Stimulated activated CD8-positive, alpha-beta memory T cell treated with anti-CD3 and anti-CD28 coated beads, Interleukin-12 subunit alpha, Interleukin-12 subunit beta, amount 100 ng/mL, for 1 hour (primary cell): Measurements from ENCODE around the gene CPEB1.

ENCODE experiments used
- DNase-seq: peaks from one replicate; pipeline ENCODE4 v3.0.0-alpha.2; 2020; ENCODE audit warnings: low read depth

CPEB1 gene

DNA sequence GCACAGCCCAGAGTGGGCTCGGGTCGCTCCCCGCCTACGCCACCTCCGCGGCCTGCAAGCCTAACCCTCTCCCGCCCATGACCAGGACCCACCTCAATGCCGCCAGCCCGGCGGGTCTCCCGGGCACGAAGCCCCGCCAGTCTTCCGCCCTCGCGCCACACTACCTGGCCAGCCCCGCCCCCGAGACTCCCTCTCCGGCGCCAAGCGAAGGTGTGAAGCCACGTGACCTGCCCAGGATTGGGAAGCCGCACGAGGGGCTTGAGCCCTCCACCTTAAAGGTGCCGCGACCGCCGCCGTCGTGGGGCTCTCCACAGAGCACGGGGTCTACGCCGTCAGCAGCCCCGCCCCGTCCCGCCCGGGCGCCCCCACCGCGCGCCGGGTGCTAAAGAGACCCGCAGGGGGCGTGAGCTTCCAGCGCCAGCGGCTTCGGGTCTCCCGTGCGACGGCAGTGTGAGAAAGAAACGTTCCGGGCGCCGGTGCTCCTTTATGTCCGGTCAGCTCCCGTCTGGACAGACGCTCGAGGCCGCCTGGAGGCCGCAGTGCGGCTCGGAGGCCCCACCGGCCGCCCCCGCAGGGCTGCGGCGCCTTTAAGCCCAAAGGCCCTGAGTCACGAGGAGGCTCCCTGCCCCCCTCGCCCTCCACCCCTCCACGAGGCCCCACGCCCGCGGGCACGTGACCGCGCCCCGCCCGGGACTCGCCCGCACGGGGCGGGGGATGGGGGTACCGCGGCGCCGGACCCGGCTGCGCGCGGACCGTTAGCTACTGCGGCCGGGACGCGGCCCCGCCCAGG is at the start of gene CPEB1:
Gene CPEB1, minus strand, starts transcription at position 319 of the 790 bp plus-strand sequence. CDS start 18,904 bp downstream, outside the sequence.
- no peak for DNase-seq

GRCh38 chr15:82692171-82692570 is 45.0 kb upstream of the CPEB1 start:
- DNase-seq = no peak

- DNase-seq = no peak
Observed at GRCh38 chr15:82689147-82689546, 42.0 kb upstream of the CPEB1 start.

- no peak for DNase-seq
Observed at GRCh38 chr15:82688691-82689090, 41.5 kb upstream of the CPEB1 start.

- DNase-seq = no peak
Observed at GRCh38 chr15:82681371-82681770, 34.2 kb upstream of the CPEB1 start.

DNA sequence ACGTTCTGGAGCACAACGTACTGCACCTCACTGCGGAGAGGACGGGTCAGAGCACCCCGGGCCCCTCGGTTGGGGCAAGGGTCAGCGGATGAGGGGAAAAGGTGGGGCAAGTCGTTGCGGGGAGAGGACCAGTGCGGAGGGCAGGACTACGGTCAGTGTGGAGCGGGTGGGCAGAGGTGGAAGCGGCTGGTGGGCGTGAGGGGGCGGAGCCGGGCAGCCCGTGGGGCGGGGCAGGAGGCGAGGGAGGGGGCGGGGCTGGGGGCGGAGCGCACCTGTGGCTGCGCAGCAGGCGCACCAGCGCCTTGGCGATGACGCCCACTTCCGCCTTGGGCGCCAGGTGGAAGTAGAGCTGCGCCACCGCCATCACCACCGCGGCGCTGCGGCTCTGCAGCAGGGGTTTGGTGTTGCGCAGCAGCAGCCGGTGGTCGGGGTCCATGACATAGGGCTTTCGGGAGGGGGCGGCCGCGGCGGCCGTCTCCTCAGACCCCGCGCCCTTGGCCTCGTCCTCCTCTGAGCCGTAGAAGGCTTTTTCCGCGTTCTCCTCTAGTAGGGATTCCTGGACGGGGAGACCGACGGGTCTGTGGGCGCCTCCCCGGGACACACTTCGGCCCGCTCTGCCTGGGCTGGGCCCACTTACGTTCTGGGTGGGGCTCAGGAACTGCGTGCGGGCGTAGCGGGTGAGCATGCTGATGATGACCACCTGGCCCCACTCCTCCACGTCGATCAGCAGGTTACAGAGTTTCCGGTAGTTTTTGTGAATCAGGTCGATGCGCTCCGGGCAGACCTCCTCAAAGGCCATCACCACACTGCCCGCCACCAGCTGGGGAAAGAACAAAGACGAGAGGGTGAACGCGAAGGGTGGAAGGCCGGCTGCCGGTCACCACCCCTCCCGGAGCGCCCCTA is 33.3 kb upstream of the CPEB1 start:
- peak; percentile 65 for DNase-seq

GRCh38 chr15:82679626-82680199 is 32.5 kb upstream of the CPEB1 start:
- DNase-seq = no peak

GRCh38 chr15:82677720-82678323 is 30.7 kb upstream of the CPEB1 start:
- no peak for DNase-seq

DNA sequence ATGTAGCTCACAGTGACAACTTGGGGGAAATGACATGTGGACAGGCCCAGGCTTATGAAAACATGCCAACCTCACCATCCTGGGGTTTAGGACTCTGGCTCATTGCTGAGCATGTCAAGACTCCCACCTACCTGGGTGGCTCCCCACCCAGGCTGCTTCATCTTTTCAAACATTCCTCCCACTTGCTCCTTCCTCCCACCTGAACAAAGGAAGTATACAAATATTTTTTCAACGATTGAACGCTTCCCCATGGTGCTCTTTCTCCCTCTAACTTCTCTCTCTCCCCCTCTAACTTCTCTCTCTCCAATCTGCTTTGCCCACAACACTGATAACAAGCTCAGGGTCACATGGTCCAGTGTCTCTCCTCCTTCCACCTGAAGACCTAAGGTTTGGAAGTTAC is 27.7 kb upstream of the CPEB1 start:
- no peak for DNase-seq

DNA sequence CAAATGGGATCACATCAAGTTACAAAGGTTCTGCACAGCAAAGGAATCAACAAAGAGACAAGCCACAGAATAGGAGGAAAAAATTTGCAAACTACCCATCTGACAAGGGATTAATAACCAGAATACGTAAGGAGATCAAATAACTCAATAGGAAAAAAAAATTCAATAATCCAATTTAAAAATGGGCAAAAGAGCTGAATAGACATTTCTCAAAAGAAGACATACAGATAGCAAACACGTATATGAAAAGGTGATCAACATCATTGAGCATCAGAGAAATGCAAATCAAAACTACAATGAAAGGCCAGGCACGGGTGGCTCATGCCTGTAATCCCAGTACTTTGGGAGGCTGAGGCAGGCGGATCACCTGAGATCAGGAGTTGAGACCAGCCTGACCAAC is 23.5 kb upstream of the CPEB1 start:
- no peak for DNase-seq

GRCh38 chr15:82666606-82667005 is 19.4 kb upstream of the CPEB1 start:
- no peak for DNase-seq

- no peak for DNase-seq
Observed at GRCh38 chr15:82664021-82664420, 16.9 kb upstream of the CPEB1 start.

GRCh38 chr15:82663186-82663600 is 16.0 kb upstream of the CPEB1 start:
- DNase-seq = no peak

- no peak for DNase-seq
Observed at GRCh38 chr15:82662641-82663040, 15.5 kb upstream of the CPEB1 start.

DNA sequence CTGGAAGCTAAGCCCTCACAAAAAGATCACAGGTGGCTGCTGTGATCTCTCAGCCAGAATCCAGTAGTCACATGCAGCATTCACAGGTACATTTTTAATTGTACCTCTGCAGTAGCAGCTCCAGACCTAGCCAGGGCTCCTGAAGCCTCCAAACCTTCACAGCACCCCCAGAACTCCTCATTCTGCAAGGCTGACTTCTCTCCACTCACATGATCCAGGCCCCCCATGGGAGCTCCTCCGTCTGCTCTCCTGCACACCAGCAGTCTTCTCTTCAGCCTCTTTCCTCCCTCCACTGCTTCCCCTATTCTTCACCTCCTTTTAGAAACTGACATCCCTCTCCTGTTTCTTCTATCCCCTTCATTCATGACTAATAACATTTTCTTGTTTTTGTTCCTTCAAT is 13.2 kb upstream of the CPEB1 start:
- DNase-seq = no peak

GRCh38 chr15:82656641-82657266 is 9.6 kb upstream of the CPEB1 start:
- no peak for DNase-seq

DNA sequence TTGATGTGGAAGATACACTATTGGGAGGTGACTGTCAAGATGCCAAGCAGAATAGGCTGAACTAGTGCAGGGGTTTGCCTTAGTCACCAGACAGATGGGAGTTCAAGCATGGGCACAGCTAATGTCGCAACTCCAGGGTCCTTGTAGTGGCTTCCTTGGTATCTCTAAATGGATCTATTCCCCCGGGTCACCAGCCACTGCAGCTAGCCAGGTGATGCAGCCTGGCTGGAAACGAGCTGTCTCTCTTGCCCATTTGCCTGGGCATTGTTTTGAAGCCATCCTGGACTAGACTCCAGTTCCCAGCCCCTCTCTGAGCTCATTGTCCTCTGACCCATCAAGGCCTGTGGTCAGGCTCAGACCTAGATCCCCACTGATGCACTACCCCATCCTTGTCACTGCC is 8.4 kb upstream of the CPEB1 start:
- no peak for DNase-seq

- DNase-seq = no peak
Observed at GRCh38 chr15:82653483-82654168, 6.5 kb upstream of the CPEB1 start.

- no peak for DNase-seq
Observed at GRCh38 chr15:82651708-82652107, 4.5 kb upstream of the CPEB1 start.

GRCh38 chr15:82650046-82650670 is 3.0 kb upstream of the CPEB1 start:
- DNase-seq = no peak
